GM21423 (cell line): ENCODE data around the gene HACL1.
"Not testable (repeated sequence)": the region's sequence is repeated elsewhere in the genome, so short reads cannot be mapped to it uniquely, and the experiment has no call there.

ENCODE experiments used
- ATAC-seq: cut with Tn5 transposase; IDR thresholded peaks from one replicate; pipeline ENCODE4 v1.9.1; 2021; ENCODE audit warnings: mild to moderate bottlenecking, moderate library complexity; ENCODE audit not compliant: unreplicated experiment

HACL1 gene

GRCh38 chr3:15630646-15631350, 29.4 kb upstream of the HACL1 start:
- peak; percentile 38 for ATAC-seq

DNA sequence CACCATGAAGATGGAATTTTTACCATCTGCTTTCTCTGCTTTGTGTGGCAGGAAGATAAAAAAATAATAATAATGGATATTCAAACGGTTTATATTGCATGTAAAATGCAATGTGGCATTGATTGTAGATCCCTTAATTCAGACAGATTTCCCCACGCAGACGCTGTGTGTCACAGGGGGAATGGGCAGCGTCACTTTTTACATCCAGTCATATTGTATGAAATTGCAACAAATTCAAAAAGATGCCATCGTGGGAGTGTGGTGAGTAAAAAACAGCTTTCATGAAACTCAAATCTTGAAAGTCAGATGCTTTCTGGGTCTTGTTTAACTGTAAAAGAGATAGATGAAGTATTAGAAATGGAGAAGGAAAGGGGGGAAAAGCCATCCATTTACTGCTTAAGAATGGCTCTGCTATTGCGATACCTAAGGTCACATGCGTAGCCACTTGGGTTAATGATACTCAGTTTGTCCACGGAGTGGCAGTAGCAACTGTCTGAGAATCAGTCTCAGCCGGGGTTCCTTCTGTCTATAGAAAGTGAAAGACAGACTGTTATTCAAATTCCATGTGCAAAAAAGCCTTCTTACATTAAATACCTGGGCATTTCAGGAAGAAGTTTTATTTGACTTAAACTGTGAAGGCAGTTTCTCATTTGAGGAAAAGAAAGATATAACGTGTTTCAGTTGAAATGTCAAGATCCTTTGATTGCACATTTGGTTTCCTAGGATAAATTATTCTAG, 28.7 kb upstream of the HACL1 start:
- ATAC-seq, result peak; percentile 94

DNA sequence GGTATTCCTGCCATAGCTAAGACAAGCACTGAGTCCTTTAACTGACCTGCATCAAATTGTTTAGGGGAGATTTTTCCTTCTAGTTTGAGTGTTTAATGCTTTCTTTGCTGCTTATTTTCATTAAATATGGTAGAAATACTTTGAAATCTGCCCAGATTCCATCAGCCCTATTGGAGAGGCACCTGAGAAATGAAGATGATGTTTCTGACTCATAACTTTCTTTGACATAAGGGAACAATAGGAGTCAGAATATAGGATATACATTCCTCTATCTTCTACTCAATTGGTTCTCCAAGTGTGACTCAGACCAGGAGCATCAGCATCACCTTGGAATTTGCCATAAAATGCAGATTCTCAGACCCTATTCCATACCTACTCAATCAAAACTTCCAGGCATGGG, 27.6 kb upstream of the HACL1 start:
- ATAC-seq, result no peak

GRCh38 chr3:15623535-15624440, 22.4 kb upstream of the HACL1 start:
- no peak for ATAC-seq

GRCh38 chr3:15619659-15620464, 18.5 kb upstream of the HACL1 start:
- not testable (repeated sequence) for ATAC-seq

GRCh38 chr3:15616053-15616452, 14.7 kb upstream of the HACL1 start:
- no peak for ATAC-seq

- no peak for ATAC-seq
Measured at GRCh38 chr3:15614958-15615357, 13.6 kb upstream of the HACL1 start.

DNA sequence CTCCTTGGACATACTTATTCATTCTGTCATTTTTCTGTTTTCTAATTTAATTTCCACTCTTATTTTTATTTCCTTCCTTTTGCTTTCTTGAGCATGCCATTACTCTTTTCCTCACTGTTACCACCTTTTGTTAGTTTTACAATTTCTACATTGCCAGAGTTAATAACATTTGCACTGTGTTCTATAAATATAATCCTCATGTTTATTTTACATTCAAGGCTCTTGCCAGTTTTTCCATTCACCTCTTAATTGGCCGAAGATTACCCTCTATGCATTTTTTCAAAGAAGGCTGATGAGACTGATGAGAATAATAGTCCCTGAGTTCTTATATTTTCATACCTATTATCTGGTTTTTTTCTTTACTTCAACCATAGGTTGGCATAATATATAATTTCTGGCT, 10.6 kb upstream of the HACL1 start:
- ATAC-seq, result no peak

GRCh38 chr3:15611018-15611417, 9.6 kb upstream of the HACL1 start:
- ATAC-seq, result no peak

DNA sequence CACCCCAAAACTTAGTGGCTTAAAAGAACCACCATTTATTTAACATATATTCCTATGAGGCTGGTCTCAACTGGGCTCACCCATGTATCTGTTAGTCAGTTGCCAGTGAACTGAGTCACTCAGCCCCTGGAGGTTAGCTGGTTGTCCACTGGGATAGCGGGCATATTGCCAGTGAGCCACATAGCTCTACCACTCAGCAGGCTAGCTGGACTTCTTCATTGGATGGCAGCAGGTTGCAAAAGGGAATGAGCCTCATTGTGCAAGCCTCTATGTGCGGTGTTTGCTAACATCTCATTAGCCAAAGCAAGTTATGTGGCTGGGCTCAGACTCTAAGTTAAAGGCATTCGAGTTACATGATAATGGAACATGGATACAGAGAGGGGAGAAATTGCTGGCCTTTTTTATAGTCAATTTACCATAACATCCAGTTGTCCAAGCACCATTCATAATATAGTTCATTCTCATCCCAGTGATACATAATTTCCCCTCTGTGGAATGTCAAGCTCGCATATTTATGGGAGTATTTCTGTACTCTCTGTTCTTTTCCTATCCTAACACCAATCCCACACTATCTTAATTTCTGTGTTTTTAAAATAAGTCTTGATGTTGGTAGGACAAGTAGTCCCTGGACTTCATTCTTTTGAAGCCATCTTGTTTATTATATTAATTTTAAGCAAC, 8.9 kb upstream of the HACL1 start:
- no peak for ATAC-seq

- ATAC-seq, result no peak
Measured at GRCh38 chr3:15606434-15606891, 5.1 kb upstream of the HACL1 start.

GRCh38 chr3:15604584-15604983, 3.2 kb upstream of the HACL1 start:
- not testable (repeated sequence) for ATAC-seq

GRCh38 chr3:15602816-15603215, 1.4 kb upstream of the HACL1 start:
- not testable (repeated sequence) for ATAC-seq

- peak; percentile 14 for ATAC-seq
Measured at GRCh38 chr3:15602146-15602536, 772 bp upstream of the HACL1 start.

GRCh38 chr3:15601046-15601398, 347 bp downstream of the HACL1 start:
- ATAC-seq, result peak; percentile 8

GRCh38 chr3:15595955-15596354, 5.4 kb downstream of the HACL1 start:
- no peak for ATAC-seq

DNA sequence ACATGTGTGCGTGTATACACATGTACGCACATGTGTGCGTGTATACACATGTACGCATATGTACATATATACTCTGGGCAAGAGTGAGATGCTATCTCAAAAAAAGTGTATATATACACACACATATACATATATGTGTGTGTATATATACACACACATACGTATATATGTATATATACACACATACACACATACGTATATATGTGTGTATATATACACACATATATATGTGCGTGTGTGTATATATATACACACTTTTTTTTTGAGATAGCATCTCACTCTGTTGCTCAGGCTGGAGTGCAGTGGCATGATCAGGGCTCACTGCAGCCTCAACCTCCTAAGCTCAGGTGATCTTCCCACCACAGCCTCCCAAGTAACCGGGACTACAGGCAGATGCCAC, 8.4 kb downstream of the HACL1 start:
- ATAC-seq, result no peak

DNA sequence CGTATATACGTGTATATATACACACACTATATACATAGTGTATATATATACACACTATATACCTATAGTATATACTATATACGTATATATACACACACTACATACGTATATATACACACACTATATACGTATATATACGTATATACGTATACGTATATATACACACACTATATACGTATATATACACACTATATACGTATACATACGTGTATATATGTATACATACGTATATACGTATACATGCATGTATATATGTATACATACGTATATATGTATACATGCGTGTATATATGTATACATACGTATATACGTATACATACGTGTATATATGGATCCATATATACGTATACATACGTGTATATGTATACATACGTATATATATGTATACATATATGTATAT, 9.4 kb downstream of the HACL1 start:
- no peak for ATAC-seq

- no peak for ATAC-seq
Measured at GRCh38 chr3:15591242-15591641, 10.1 kb downstream of the HACL1 start.
